GM18861 (cell line): ENCODE data around the gene RNF26.

ENCODE experiments used
- ATAC-seq: cut with Tn5 transposase; IDR thresholded peaks from one replicate; pipeline ENCODE4 v1.9.1; 2021; ENCODE audit not compliant: unreplicated experiment

Gene RNF26

GRCh38 chr11:119335655-119336543 is 1.6 kb downstream of the RNF26 start:
- no peak for ATAC-seq

GRCh38 chr11:119336744-119337469 is 2.6 kb downstream of the RNF26 start:
- ATAC-seq = no peak

GRCh38 chr11:119337581-119338317 is 3.4 kb downstream of the RNF26 start:
- ATAC-seq = no peak

- ATAC-seq = no peak
These were observed 4.1 kb downstream of the RNF26 start for GRCh38 chr11:119338318-119338890.

- no peak for ATAC-seq
These were observed 4.8 kb downstream of the RNF26 start for GRCh38 chr11:119338965-119339588.

- ATAC-seq = no peak
These were observed 5.4 kb downstream of the RNF26 start for GRCh38 chr11:119339589-119340334.

- ATAC-seq = no peak
These were observed 6.3 kb downstream of the RNF26 start, which contains the start of gene C1QTNF5 for GRCh38 chr11:119340335-119341221. Gene C1QTNF5 (minus strand): TSS chr11:119340883. CDS start chr11:119340397, 486 bp downstream.

GRCh38 chr11:119341222-119342022 is 7.1 kb downstream of the RNF26 start:
- no peak for ATAC-seq

GRCh38 chr11:119342023-119342300 is 7.6 kb downstream of the RNF26 start:
- ATAC-seq = no peak

GRCh38 chr11:119342362-119343130 is 8.2 kb downstream of the RNF26 start:
- no peak for ATAC-seq

- ATAC-seq = no peak
These were observed 9.4 kb downstream of the RNF26 start for GRCh38 chr11:119343726-119344125.

- ATAC-seq = no peak
These were observed 10.1 kb downstream of the RNF26 start for GRCh38 chr11:119344291-119345010.

- no peak for ATAC-seq
These were observed 11.4 kb downstream of the RNF26 start for GRCh38 chr11:119345685-119346084.

- ATAC-seq = no peak
These were observed 12.3 kb downstream of the RNF26 start, which contains the start of gene MFRP for GRCh38 chr11:119346605-119347004. Gene MFRP (minus strand): TSS chr11:119346705. CDS start chr11:119346513, 192 bp downstream.

- no peak for ATAC-seq
These were observed 12.9 kb downstream of the RNF26 start for GRCh38 chr11:119347242-119347641.

GRCh38 chr11:119347940-119348605 is 13.7 kb downstream of the RNF26 start:
- ATAC-seq = no peak
